Spleen (tissue), 7 donors: Measurements from ENCODE around the gene PAX5.

Source experiments
- CTCF ChIP-seq, 11 experiments: fragments of 200-600 bp in 7 of 11; fragments of 450-650 bp in 4 of 11; sonication (generic) in 4 of 11; IDR thresholded peaks in 8 of 11; conservative IDR thresholded peaks in 3 of 11; 1 replicate in 7 of 11; 2 replicates in 4 of 11; pipeline versions ENCODE4 v1.4.0 to v1.8.0; 2016 to 2021; ENCODE audit warnings: antibody characterized with exemption in 11 of 11, inconsistent platforms in 4 of 11, mild to moderate bottlenecking in 1 of 11
- POLR2A ChIP-seq, 3 donors: fragments of 450-650 bp; IDR thresholded peaks; one replicate each; pipeline ENCODE4 v1.5.1; 2017; ENCODE audit warnings: antibody characterized with exemption in 3 of 3, mild to moderate bottlenecking in 1 of 3
- POLR2AphosphoS5 ChIP-seq, 3 donors: sonication (generic); formaldehyde crosslinking; IDR thresholded peaks; one replicate each; pipeline ENCODE4 v1.5.1; 2017; ENCODE audit warnings: antibody characterized with exemption in 3 of 3
- donor health status: DM: no; HTN: no; CAD: no; lungs with moderate emphysema.
- donor health status: DM: no; HTN: no; CAD: no.
- donor health status: DM: no; HTN: no; CAD: no.

- TF ChIP-seq CTCF (IDR thresholded peaks at IDR 0.05 in 8 of 11, conservative IDR thresholded peaks at IDR 0.05 in 3 of 11) (no peak), POLR2A (IDR thresholded peaks at IDR 0.05) (peak in 1 of 3 donors; percentile 24), POLR2AphosphoS5 (IDR thresholded peaks at IDR 0.05) (no peak)
Observed at GRCh38 chr9:37004424-37004935, 29.6 kb downstream of the PAX5 start.
